HG03575 (cell line): Measurements from ENCODE around the gene XAGE2.
"Not testable (repeated sequence)": the region's sequence is repeated elsewhere in the genome, so short reads cannot be mapped to it uniquely, and the experiment has no call there.

ENCODE experiments used
- ATAC-seq: cut with Tn5 transposase; IDR thresholded peaks from one replicate; pipeline ENCODE4 v1.9.1; 2021; ENCODE audit not compliant: unreplicated experiment, insufficient number of reproducible peaks, low FRiP score; ENCODE audit errors: extremely low read depth

The XAGE2 gene

GRCh38 chrX:52368368-52369055, at the start of gene XAGE2:
Gene XAGE2 (plus strand): TSS chrX:52369021. CDS start chrX:52370015, 994 bp downstream.
- ATAC-seq = no peak

GRCh38 chrX:52337410-52337809, 31.4 kb upstream of the XAGE2 start:
- no peak for ATAC-seq

DNA sequence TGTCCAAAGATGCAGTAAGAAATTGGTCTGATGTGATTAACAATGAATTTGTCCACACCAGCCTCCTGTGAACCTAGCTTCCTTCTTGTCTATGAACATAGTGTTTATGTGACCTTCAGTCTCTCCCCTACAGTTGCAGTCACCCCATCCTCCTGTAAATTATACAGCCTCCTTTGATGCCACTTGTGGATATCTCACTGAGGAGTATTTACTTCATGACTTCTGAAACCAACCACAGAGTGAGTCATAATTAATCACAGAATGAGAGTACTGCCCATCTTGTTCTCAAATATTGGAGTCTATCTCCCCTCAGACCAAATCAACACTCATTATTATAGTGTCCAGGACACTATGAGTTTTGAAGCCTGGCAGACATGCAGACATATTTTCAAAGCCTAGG, 27.3 kb upstream of the XAGE2 start:
- no peak for ATAC-seq

GRCh38 chrX:52343131-52343530, 25.7 kb upstream of the XAGE2 start:
- not testable (repeated sequence) for ATAC-seq

DNA sequence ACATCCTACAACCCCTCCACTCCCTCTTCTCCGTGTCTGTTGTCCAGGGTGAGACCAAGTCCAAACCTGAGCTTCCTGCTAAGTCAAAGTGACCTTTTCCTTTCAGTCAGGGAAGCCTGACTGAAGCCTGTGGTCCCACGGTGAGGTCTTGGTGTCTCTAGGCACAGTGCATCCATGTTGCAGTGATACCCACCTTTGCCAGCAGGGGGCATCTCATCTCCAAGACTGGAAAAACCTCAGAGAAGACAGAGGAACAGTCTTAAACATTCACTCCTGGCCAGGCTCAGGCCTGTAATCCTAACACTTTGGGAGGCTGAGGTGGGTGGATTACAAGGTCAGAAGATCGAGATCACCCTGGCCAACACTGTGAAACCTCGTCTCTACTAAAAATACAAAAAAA, 23.4 kb upstream of the XAGE2 start:
- ATAC-seq = peak; percentile 51

DNA sequence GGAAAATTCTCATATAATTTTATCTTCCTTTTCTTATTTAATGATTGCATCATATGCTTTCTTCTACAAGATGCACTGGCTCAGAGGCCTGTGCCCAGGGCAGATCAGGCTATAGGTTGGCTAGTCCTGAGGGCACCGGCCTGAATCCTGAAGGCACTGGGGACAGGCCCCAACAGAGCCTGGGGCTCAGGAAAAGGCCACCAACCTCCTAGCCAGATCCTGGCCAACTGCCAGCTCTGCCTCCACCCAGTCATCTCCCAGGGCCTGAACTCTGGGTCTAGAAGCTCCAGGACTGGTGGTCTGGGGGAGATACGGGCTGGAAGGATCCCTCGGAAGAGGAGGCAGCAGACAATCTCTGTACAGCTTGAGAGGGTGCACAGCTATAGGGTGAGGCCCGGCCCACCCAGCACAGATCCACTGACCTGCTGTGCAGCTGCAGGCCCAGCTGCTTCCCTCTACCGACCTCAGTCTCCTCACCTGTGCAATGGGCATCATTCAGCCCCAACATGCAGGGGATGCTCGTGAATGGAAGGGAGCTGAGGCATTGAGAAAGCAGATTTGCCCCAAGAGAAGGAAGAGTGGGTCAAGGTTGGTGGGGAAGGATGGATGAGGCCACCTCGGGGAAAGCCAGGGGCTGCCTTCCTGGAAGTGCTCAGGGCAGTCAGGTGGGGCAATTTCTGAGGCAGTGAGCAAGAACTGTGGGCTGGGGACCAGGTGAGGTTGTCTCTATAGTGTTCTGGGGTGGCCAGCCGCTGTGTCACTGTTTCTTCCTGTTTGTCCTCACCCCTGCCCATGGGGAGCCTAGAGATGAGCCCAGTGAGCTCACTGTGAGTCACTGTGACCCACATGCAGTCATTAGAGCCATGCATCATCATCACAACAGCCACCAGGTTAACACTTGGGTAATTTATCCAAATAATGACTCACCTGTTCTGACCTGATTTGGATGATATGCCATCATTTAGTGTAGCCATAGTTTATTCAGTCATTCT, 22.4 kb upstream of the XAGE2 start:
- ATAC-seq = no peak

GRCh38 chrX:52349681-52350080, 19.1 kb upstream of the XAGE2 start:
- no peak for ATAC-seq

- no peak for ATAC-seq
Measured at GRCh38 chrX:52352551-52352950, 16.3 kb upstream of the XAGE2 start.

DNA sequence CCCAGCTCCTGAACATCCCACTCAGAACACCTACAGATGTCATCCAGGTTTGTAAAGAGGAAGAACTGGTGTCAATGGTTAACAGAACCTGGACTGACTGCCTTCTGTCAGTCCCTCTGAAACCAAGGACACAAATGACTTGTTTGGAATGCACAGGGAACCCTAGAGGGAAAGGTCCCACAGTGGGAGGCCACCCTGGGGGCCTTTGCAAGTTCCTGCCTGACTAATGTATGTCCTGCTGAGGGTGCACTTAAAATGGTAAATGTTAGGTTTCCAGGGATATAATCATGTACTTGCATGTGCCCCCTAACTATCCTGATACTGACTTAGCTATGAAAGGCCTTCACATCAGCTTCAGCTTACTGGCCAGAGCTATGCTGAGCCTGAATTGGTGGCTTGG, 15.0 kb upstream of the XAGE2 start:
- no peak for ATAC-seq

- no peak for ATAC-seq
Measured at GRCh38 chrX:52355108-52355507, 13.7 kb upstream of the XAGE2 start.

GRCh38 chrX:52359614-52360232, 9.1 kb upstream of the XAGE2 start:
- ATAC-seq = no peak

DNA sequence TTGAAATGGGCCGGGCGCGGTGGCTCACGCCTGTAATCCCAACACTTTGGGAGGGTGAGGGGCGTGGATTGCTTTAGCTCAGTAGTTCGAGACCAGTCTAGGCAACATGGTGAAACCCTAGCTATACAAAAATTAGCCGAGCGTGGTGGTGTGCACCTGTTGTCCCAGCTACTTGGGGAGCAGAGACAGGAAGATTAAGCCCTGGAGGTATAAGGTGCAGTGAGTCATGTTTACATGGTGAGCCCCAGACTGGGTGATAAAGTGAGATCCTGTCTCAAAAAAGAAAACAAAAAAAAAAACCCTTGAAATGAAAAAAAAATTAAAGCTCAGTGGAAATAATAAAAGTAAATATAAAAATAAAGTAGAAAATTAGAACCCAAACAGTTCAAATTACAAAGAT, 6.9 kb upstream of the XAGE2 start:
- no peak for ATAC-seq

- ATAC-seq = no peak
Measured at GRCh38 chrX:52363247-52363883, 5.5 kb upstream of the XAGE2 start.

GRCh38 chrX:52378870-52379269, 10.0 kb downstream of the XAGE2 start:
- ATAC-seq = no peak

- ATAC-seq = no peak
Measured at GRCh38 chrX:52380993-52381392, 12.2 kb downstream of the XAGE2 start.

DNA sequence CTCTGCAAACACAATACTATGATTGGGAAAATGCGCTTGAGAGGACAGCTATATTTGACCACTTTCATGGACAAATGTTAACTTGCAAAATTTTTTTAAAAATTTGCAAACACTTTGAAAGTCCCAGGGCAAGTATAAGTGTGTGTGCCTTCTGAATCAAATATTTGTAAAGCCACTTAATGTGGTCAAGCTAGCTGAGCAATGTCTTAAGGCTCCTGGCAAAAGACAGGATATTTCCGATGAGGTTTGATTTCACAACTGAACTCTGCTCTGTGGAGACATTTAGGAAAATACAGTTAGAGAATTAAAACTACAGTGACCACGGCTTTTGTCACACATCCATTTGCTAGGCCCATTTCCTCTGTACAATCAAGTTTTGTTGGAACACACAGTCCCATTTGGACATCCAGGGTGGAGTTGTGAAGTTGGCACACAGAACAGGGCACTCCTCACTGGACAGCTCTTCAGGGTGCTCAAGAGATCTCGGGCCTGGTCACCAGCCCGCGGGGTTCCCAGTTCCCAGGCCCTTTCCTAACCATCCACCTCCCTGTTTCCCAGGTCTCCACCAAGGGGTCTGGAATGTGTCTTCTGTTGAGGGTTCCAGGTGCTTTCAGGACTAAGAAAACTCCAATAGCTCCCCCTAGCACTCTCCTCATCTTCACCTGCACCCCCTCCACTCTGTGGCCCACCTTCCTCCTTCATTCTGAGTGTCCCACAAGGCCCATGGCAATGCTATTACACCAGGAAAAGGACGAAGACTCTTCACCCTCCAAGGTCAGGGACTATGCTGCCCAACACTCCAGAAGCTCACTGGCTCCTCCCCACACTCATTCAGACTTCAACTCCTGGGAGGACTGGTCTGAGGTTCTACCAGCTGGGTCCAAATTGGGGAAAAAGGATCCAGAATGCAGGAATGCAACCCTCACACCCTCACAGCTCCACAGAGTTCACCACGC, 41.9 kb downstream of the XAGE2 start:
- no peak for ATAC-seq

DNA sequence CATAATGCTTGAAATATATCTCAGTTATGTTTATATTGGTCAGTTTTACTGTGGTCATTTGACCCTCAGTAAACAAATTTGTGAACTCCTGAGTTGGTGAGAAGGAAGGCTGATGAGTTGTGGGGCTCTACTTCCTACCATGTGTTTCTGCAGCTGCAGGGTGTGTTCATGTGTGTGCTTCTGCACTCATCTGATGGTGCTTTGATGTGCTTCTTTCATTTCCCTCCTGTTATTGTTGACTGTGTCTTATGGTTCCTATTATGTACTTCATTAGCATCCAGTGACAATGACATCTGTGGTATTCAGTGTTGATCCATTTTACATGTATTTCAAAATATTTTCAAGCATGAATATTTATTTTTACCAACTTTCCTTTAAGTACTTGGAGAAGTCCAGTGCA, 46.5 kb downstream of the XAGE2 start:
- no peak for ATAC-seq

GRCh38 chrX:52416816-52417215, 48.0 kb downstream of the XAGE2 start:
- ATAC-seq = no peak
